NB4 (cell line): ENCODE data around the gene CALN1.
A peak's percentile ranks its signal among the peaks of the same experiment; 100 is the strongest.

Experiments used
- CTCF ChIP-seq: IDR thresholded peaks from one replicate; pipeline ENCODE4 v1.5.1; 2012; ENCODE audit warnings: low read depth, low read length
- POLR2A ChIP-seq: IDR thresholded peaks from 2 replicates; pipeline ENCODE4 v1.6.1; 2011; ENCODE audit warnings: mild to moderate bottlenecking; ENCODE audit not compliant: insufficient read length; ENCODE audit errors: extremely low read depth

GRCh38 chr7:71752171-71752935, 659.8 kb downstream of the CALN1 start:
- TF ChIP-seq CTCF (peak; percentile 74), POLR2A (no peak)
